GM23338 (cell line): ENCODE results near the gene ACOXL. TPM values are rescaled to one million over a fixed set of nuclear protein-coding genes. Genes with fewer than 3 reads are reported as not detected.

Experiments
- ATAC-seq: fragments of 200-7000 bp; cut with Tn5 transposase; 3 replicates; pipeline ENCODE4 v1.9.1; 2020
- DNase-seq: peaks from one replicate; pipeline ENCODE4 v3.0.0-alpha.2; 2015; ENCODE audit warnings: low spot score
- H2AFZ ChIP-seq: fragments of 200-600 bp; sonication (generic); 2 replicates; pipeline ENCODE4 v1.8.0; 2016; ENCODE audit warnings: antibody characterized with exemption, mild to moderate bottlenecking, moderate library complexity
- H3F3A ChIP-seq: fragments of 200-600 bp; sonication (generic); replicated peaks from 2 replicates; pipeline ENCODE4 v1.8.0; 2017; ENCODE audit warnings: antibody characterized with exemption, mixed run types, low read depth
- H3K27ac ChIP-seq: fragments of 200-600 bp; sonication (generic); 2 replicates; pipeline ENCODE4 v1.6.1; 2016; ENCODE audit warnings: low read depth
- H3K27me3 ChIP-seq: fragments of 200-600 bp; sonication (generic); 2 replicates; pipeline ENCODE4 v1.8.0; 2016; ENCODE audit warnings: mild to moderate bottlenecking, mixed run types, moderate library complexity; ENCODE audit not compliant: insufficient read depth
- H3K36me3 ChIP-seq: fragments of 200-600 bp; sonication (generic); 2 replicates; pipeline ENCODE4 v1.8.0; 2016; ENCODE audit warnings: mild to moderate bottlenecking; ENCODE audit not compliant: insufficient read depth
- H3K4me1 ChIP-seq: fragments of 200-600 bp; sonication (generic); 2 replicates; pipeline ENCODE4 v1.8.0; 2016; ENCODE audit warnings: mild to moderate bottlenecking, moderate library complexity; ENCODE audit not compliant: insufficient read depth
- H3K4me2 ChIP-seq: fragments of 200-600 bp; sonication (generic); 2 replicates; pipeline ENCODE4 v1.7.1; 2017; ENCODE audit warnings: mixed run types
- H3K4me3 ChIP-seq: fragments of 200-600 bp; sonication (generic); 2 replicates; pipeline ENCODE4 v1.6.1; 2016; ENCODE audit warnings: mixed run types
- H3K79me2 ChIP-seq: fragments of 200-600 bp; sonication (generic); replicated peaks from 2 replicates; pipeline ENCODE4 v1.8.0; 2017; ENCODE audit warnings: mild to moderate bottlenecking; ENCODE audit not compliant: insufficient read depth
- H3K9me2 ChIP-seq: fragments of 200-600 bp; sonication (generic); 2 replicates; pipeline ENCODE4 v1.8.0; 2017; ENCODE audit not compliant: insufficient read depth
- H4K20me1 ChIP-seq: fragments of 200-600 bp; sonication (generic); replicated peaks from 2 replicates; pipeline ENCODE4 v1.8.0; 2017; ENCODE audit warnings: mild to moderate bottlenecking; ENCODE audit not compliant: insufficient read depth
- H3K27ac Mint-ChIP-seq: 2 replicates; pipeline ENCODE4 v1.8.0; 2020; ENCODE audit warnings: inconsistent platforms, mild to moderate bottlenecking, moderate library complexity, mixed read lengths
- H3K27me3 Mint-ChIP-seq: 3 replicates; pipeline ENCODE4 v1.8.0; 2022; ENCODE audit warnings: low read depth, mild to moderate bottlenecking, moderate library complexity, mixed read lengths, inconsistent platforms; ENCODE audit not compliant: insufficient read depth, poor library complexity
- H3K36me3 Mint-ChIP-seq: 3 replicates; pipeline ENCODE4 v1.8.0; 2021; ENCODE audit warnings: low read depth, mild to moderate bottlenecking, inconsistent platforms, moderate library complexity, mixed read lengths
- H3K4me1 Mint-ChIP-seq: 3 replicates; pipeline ENCODE4 v1.8.0; 2020; ENCODE audit warnings: mild to moderate bottlenecking, inconsistent platforms, mixed read lengths
- H3K4me3 Mint-ChIP-seq: 3 replicates; pipeline ENCODE4 v1.8.0; 2021; ENCODE audit warnings: moderate library complexity, mild to moderate bottlenecking, inconsistent platforms, mixed read lengths
- H3K9me3 Mint-ChIP-seq: 3 replicates; pipeline ENCODE4 v1.8.0; 2020; ENCODE audit warnings: moderate library complexity, mild to moderate bottlenecking, inconsistent platforms, mixed read lengths
- CREB1 ChIP-seq: fragments of 250-450 bp; sonication (Bioruptor Pico); IDR thresholded peaks from 2 replicates; pipeline ENCODE4 v1.5.0; 2020; ENCODE audit warnings: low read depth, mild to moderate bottlenecking, moderate library complexity
- CTCF ChIP-seq, 2 experiments: fragments of 200-600 bp in 1 of 2; sonication (generic) in 1 of 2; conservative IDR thresholded peaks; 2 replicates each; pipeline versions ENCODE4 v1.5.1 to v1.6.1; 2016 to 2017; ENCODE audit warnings: antibody characterized with exemption in 2 of 2, low read depth in 2 of 2, mild to moderate bottlenecking in 2 of 2, moderate library complexity in 1 of 2
- ETS1 ChIP-seq: IDR thresholded peaks from 2 replicates; pipeline ENCODE4 v1.6.1; 2016; ENCODE audit warnings: antibody characterized with exemption
- EZH2 ChIP-seq: fragments of 200-600 bp; sonication (generic); IDR thresholded peaks from one replicate; pipeline ENCODE4 v1.8.0; 2017; ENCODE audit warnings: antibody characterized with exemption, mild to moderate bottlenecking, low read depth; ENCODE audit not compliant: unreplicated experiment
- EZH2phosphoT487 ChIP-seq: fragments of 200-600 bp; sonication (generic); IDR thresholded peaks from one replicate; pipeline ENCODE4 v1.8.1; 2018; ENCODE audit warnings: antibody characterized with exemption; ENCODE audit not compliant: unreplicated experiment
- JUNB ChIP-seq: IDR thresholded peaks from one replicate; pipeline ENCODE4 v1.6.1; 2016; ENCODE audit warnings: antibody characterized with exemption; ENCODE audit not compliant: unreplicated experiment
- NANOG ChIP-seq: IDR thresholded peaks from 2 replicates; pipeline ENCODE4 v1.6.1; 2016; ENCODE audit warnings: antibody characterized with exemption, borderline replicate concordance
- POLR2AphosphoS5 ChIP-seq: IDR thresholded peaks from 2 replicates; pipeline ENCODE4 v1.6.1; 2016; ENCODE audit warnings: antibody characterized with exemption, low read depth
- REST ChIP-seq: IDR thresholded peaks from one replicate; pipeline ENCODE4 v1.6.1; 2018; ENCODE audit warnings: antibody characterized with exemption; ENCODE audit not compliant: unreplicated experiment
- STAT1 ChIP-seq: IDR thresholded peaks from one replicate; pipeline ENCODE4 v1.6.1; 2016; ENCODE audit warnings: antibody characterized with exemption; ENCODE audit not compliant: unreplicated experiment
- ZNF114 ChIP-seq: fragments of 250-450 bp; sonication (Bioruptor Pico); IDR thresholded peaks from 2 replicates; pipeline ENCODE4 v1.5.0; 2020; ENCODE audit warnings: mild to moderate bottlenecking, moderate library complexity
- ZNF331 ChIP-seq: fragments of 250-450 bp; sonication (Bioruptor Pico); IDR thresholded peaks from 2 replicates; pipeline ENCODE4 v1.5.0; 2020; ENCODE audit warnings: low read depth, mild to moderate bottlenecking, moderate library complexity
- ZNF462 ChIP-seq: fragments of 250-450 bp; sonication (Bioruptor Pico); IDR thresholded peaks from 2 replicates; pipeline ENCODE4 v1.5.0; 2020; ENCODE audit warnings: mild to moderate bottlenecking, moderate library complexity
- polyA plus RNA-seq: library from polyadenylated mRNA; unstranded; fragments of >200 nt; fragmentation: Nextera tagmentation; extraction: Ambion mirVana; gene quantifications from 2 replicates; pipeline ENCODE4 v1.2.1, GENCODE V29; 2016
- total RNA-seq: library from RNA; depleted of rRNA; stranded (reverse); fragments of >200 nt; shearing (Covaris generic); gene quantifications from 2 replicates; pipeline ENCODE4 v1.2.3, GENCODE V29; 2014

The ACOXL gene
- total and polyA plus RNA-seq, 2 experiments from 2014 or later = 9.0 to 14.7 TPM

- no peaks in the 10 kb centered on the region for H3K36me3 Mint-ChIP-seq
- H2AFZ ChIP-seq = no peak overlapping the region
Observed at GRCh38 chr2:110959198-110959597, 226.8 kb downstream of the ACOXL start.

More at GRCh38 chr2:110959198-110959597, 226.8 kb downstream of the ACOXL start:
- no peaks in the 10 kb centered on the region for H3K9me2 ChIP-seq
- H3K36me3 ChIP-seq = no peaks in the 10 kb centered on the region
- Mint-ChIP-seq H3K9me3 (no peaks in the 10 kb centered on the region; the same call in 2 of the 3 replicates), H3K27ac (no peak overlapping the region), H3K4me3 (no peak overlapping the region), H3K4me1 (peaks cover 16% of the 10 kb centered on the region), H3K27me3 (no peaks in the 10 kb centered on the region)
- ATAC-seq = no peak
- 0 out of 2 replicates have a peak, but pooled peaks cover 3% of the 10 kb centered on the region for H3K4me1 ChIP-seq
- no peak overlapping the region for H3K4me3 ChIP-seq
- no peak overlapping the region for H3K27ac ChIP-seq
- no peak for DNase-seq
- H3F3A ChIP-seq = no peaks in the 10 kb centered on the region
- H3K27me3 ChIP-seq = no peaks in the 10 kb centered on the region
- no peak overlapping the region for H3K4me2 ChIP-seq
- no peaks in the 10 kb centered on the region for H3K79me2 ChIP-seq
- no peaks in the 10 kb centered on the region for H4K20me1 ChIP-seq
- TF ChIP-seq CTCF (conservative IDR thresholded peaks at IDR 0.05; ENCODE audit: low read depth in 2 of 2) (no peak), CREB1 (CRISPR knock-in tag) (no peak), ETS1 (no peak), REST (no peak), ZNF462 (CRISPR knock-in tag) (no peak), ZNF114 (CRISPR knock-in tag) (no peak), EZH2 (no peak), EZH2phosphoT487 (no peak), JUNB (no peak), STAT1 (no peak), NANOG (no peak), POLR2AphosphoS5 (no peak), ZNF331 (CRISPR knock-in tag) (no peak)
